Measurements from ENCODE around the gene TMEM273.

TMEM273 gene

DNA sequence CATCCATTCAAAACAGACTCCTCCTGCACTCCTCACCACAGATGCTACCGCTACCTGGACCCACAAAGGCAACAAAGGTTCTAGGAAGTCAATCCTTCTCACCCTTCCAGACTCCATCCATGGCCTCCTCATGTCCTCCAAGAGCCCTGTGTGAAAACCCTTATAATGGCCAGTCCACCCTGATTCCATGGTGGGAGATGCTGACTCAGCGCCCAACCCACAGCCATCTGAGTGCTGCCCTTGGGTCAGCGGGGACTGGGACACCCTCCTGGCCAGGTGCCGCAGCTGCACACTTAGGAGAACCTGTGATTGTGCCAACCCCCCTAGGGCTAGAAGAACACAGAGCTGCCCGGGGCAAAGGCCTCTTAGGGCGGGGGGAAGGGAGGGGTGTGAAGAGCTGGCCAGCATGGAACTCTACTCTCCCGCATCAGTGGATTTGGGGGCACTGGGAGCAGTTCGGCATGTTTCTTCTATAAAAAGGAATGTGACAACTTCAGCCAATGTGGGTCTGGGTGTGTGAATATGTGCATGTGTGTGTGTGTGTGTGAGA is 25.4 kb downstream of the TMEM273 start:
- DNase-seq = no peak

DNA sequence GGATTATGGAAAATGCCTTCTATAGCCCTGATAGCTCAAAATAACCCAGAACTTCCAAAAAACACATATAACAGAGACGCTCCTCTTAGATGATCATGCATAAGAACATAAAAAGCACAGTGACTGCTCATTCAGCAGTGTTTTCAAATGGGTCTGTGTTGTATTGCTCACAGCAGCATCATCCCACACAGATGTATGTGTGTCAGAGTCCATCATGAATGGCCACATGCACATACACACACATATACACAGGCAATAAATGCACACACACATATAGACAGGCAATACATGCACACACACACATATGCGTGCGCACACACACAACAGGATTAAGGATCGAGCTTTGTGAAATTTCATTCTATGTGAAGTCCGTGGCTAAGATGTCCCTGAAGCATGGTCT is 26.1 kb downstream of the TMEM273 start:
- DNase-seq = no peak

- DNase-seq = no peak
Observed at GRCh38 chr10:49161411-49161997, 26.7 kb downstream of the TMEM273 start.

GRCh38 chr10:49160814-49161213 is 27.4 kb downstream of the TMEM273 start:
- no peak for DNase-seq

DNA sequence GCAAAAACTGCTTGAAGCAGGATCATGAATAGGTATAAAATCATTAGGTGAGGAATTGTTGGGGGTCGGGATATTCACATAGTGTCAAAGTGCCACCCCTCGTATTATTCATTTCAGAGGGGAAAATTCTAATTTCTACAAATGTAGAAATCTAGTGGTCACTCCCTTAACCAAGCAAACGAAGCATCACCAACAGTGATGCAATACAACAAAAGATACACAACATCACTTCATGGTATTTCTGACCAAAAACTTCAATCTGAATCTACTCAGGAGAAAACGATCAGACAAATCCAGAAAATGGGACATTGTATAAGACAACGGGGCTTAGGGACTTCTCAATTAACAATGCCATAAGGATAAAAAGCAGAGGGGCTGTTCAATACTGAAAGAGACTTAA is 28.1 kb downstream of the TMEM273 start:
- DNase-seq = no peak

DNA sequence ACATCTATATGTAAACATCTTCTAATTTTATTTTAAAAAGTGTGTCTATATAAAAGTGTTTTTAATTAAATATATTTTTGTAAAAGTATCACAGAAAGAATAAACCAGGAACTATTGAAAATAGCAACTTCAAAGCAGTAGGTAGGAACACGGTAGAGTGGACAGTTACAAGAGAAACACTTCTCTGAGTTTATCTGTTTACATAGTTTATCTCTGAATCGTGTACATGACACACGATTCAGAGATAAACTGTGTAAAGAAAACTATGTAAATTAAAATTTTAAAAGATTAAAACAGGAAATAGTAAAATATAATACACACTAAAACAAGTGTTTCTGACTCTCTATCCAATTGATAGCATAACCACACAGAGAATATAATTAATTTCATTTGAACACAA is 29.3 kb downstream of the TMEM273 start:
- DNase-seq = no peak

GRCh38 chr10:49158404-49158803 is 29.8 kb downstream of the TMEM273 start:
- no peak for DNase-seq

GRCh38 chr10:49157229-49157628 is 31.0 kb downstream of the TMEM273 start:
- DNase-seq = no peak

- no peak for DNase-seq
Observed at GRCh38 chr10:49154641-49155040, 33.5 kb downstream of the TMEM273 start.

GRCh38 chr10:49153971-49154370 is 34.2 kb downstream of the TMEM273 start:
- no peak for DNase-seq

DNA sequence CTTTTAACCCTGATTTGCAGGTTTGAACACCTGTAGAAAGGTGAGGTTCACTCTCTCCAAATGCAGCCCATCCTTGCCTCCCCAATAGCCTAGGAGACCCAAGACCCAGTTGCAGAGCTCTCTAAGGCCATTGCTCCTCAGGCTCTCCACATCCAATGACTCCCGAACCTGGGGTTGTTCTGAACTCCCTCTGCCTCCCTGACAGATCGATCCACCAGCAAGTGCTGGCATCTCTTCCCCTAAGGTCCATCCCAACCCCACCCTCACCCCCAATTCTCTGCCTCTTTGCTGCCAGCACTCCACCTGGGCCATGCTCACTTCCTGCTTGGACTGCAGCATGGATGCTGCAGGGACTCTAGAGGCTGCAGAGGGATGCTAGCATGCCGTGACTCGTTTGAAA is 35.1 kb downstream of the TMEM273 start:
- DNase-seq = no peak

DNA sequence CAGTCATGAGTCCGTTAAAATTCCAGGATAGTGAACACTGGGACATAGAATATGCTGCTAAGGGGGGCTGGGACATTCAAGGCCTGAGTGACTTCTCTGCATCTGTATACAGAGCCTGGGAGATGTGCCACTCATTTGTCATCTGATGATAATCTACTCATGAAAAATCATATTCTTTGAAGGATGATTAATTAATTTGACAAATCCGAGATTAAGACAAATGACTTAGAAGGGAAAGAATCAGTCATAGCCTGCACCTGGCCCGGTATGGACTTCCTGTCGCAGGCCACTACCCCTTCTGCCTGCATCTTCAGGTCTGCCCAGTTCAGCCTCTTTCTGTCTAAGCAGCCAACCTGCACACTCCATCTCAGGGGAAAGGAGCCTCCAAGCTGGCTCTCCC is 35.5 kb downstream of the TMEM273 start:
- DNase-seq = no peak

DNA sequence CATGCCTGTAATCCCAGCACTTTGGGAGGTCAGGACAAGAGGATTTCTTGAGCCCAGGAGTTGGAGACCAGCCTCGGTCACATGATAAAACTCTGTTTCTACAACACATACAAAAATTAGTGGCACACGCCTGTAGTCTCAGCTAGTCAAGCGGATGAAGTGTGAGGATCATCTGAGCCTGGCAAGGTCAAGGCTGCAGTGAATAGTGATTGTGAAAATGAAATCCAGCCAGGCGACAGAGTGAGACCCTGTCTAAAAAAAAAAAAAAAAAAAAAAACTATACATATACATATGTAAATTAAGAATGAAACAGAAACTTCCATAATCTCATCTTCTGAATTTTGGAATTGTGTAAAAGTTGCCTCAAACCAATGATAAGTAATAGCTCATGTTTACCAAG is 36.2 kb downstream of the TMEM273 start:
- no peak for DNase-seq

DNA sequence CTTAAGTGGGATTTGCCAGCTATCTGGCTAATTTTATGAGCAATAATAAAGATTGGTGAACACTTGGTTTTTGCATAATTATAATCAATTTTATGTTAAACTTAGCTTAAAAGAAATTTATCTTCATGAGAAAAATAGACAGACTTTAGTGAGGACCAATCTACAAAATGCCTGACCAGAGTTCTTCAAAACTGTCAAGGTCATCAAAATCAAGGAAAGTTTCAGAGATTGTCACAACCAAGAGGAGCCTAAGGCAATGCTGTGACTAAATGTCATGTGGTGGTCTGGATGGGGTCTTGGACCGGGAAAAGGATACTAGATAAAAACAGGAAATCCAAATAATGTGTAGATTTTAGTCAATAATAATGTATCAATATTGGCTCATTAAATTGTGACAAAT is 36.7 kb downstream of the TMEM273 start:
- no peak for DNase-seq

DNA sequence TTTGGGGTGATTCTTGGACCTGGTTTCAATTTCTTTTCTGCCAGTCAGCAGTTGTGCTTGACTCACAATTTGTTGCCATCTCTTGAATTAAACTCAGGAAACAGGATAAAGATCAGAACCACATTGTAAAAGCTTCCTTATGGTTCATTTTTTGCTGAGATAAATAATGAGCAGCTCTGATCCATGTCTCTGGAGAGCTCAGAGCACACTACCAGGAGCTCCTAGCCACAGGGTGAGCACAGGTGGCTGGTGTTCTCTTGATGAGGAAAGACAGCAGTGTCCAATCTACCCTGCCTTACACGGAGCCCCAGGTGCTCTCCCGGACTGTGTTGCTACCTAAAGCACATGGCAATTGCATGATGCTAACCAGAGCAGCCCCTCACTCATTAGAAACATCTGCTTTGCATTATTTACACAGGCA is 37.2 kb downstream of the TMEM273 start:
- no peak for DNase-seq

- no peak for DNase-seq
Observed at GRCh38 chr10:49150426-49150825, 37.8 kb downstream of the TMEM273 start.

- DNase-seq = no peak
Observed at GRCh38 chr10:49149881-49150280, 38.3 kb downstream of the TMEM273 start.

GRCh38 chr10:49144058-49144720 is 44.0 kb downstream of the TMEM273 start:
- no peak for DNase-seq

GRCh38 chr10:49143249-49143648 is 44.9 kb downstream of the TMEM273 start:
- no peak for DNase-seq

GRCh38 chr10:49141541-49142332 is 46.5 kb downstream of the TMEM273 start:
- DNase-seq = no peak

DNA sequence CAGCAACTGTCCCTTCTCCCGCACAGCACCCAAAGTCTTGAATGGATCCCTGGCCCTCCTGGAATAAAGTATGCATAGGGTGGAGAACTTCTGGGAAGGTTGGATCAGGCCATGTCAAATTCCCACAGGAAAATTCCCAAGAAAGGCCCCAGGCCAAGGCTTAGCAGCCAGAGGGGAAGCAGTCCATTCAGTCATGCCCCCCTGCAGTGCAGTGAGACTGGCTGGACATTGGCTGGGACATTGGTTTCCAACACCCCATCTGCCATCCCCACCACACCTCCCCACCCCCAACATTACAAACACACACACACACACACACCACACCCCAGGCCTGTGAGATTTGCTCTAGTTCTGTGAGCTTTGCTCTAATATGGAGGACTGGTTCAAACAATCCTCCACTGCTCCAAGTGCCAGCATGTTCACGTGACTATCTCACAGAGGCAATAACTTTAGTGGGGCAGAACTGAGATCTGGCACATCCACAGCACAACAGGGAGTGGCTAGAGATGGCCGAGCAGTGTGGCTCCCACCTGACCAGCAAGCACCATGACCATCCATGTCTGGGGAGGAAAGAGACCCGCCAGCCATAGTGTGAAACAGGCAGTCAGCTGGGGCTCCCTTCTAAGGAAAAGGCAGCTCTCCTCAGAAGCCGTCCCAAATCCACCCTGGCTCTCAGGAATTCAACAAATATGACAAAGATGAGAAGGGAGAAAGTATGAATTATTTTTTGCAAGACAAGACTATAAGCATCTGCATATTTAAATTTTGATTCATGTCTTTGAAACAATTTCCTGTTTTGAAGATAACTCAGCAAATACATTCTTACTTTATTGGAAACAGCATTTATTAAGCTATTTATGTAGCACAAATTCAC is 47.6 kb downstream of the TMEM273 start:
- DNase-seq = no peak

DNA sequence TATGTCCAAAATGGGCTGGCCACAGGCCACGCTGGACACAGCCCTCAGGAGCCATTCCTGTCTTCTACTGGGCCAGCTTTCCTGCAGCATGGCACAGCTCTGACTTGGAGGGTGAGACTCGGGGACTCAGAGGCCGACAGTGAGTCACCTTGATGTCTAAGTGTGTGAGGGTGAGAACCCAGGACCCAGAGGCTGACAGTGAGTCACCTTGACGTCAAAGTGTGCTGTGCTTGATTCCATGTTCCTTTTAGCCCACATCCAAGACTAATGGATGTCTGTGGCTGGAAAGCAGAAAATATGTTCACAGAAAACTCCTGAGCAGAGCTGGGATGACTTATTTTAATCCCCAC is 48.4 kb downstream of the TMEM273 start:
- DNase-seq = no peak
